ENCODE data around the gene DOCK11.

- no peak for TF ChIP-seq EZH2 (IDR thresholded peaks at IDR 0.05; ENCODE audit: low read length, missing control alignments)
- TF ChIP-seq CTCF (conservative IDR thresholded peaks at IDR 0.05 in 1 of 2, IDR thresholded peaks at IDR 0.05 in 1 of 2; ENCODE audit: low read depth in 1 of 2, low read length in 2 of 2): no peak
Observed at GRCh38 chrX:118623062-118623461, 127.4 kb downstream of the DOCK11 start.

Measured in fibroblast of lung (primary cell).